Measurements from ENCODE around the gene ABLIM2.

ABLIM2 gene

GRCh38 chr4:8083086-8083825, 75.4 kb downstream of the ABLIM2 start:
- DNase-seq (ENCODE audit: low spot score), result no peak

- no peak for DNase-seq (ENCODE audit: low spot score)
These were observed 76.0 kb downstream of the ABLIM2 start for GRCh38 chr4:8082517-8083055.

- no peak for DNase-seq (ENCODE audit: low spot score)
These were observed 76.7 kb downstream of the ABLIM2 start for GRCh38 chr4:8081621-8082516.

- no peak for DNase-seq (ENCODE audit: low spot score)
These were observed 77.4 kb downstream of the ABLIM2 start for GRCh38 chr4:8081171-8081570.

GRCh38 chr4:8080754-8081065, 77.9 kb downstream of the ABLIM2 start:
- no peak for DNase-seq (ENCODE audit: low spot score)

GRCh38 chr4:8079916-8080753, 78.5 kb downstream of the ABLIM2 start:
- DNase-seq (ENCODE audit: low spot score), result no peak

GRCh38 chr4:8079031-8079885, 79.4 kb downstream of the ABLIM2 start:
- no peak for DNase-seq (ENCODE audit: low spot score)

- no peak for DNase-seq (ENCODE audit: low spot score)
These were observed 80.0 kb downstream of the ABLIM2 start for GRCh38 chr4:8078610-8079015.

GRCh38 chr4:8078109-8078494, 80.5 kb downstream of the ABLIM2 start:
- no peak for DNase-seq (ENCODE audit: low spot score)

- no peak for DNase-seq (ENCODE audit: low spot score)
These were observed 81.2 kb downstream of the ABLIM2 start for GRCh38 chr4:8077181-8078108.

- no peak for DNase-seq (ENCODE audit: low spot score)
These were observed 82.6 kb downstream of the ABLIM2 start for GRCh38 chr4:8076023-8076422.

GRCh38 chr4:8073206-8073863, 85.3 kb downstream of the ABLIM2 start:
- DNase-seq (ENCODE audit: low spot score), result no peak

GRCh38 chr4:8072235-8072968, 86.2 kb downstream of the ABLIM2 start:
- no peak for DNase-seq (ENCODE audit: low spot score)

- no peak for DNase-seq (ENCODE audit: low spot score)
These were observed 86.8 kb downstream of the ABLIM2 start for GRCh38 chr4:8071766-8072165.

GRCh38 chr4:8070736-8071718, 87.6 kb downstream of the ABLIM2 start:
- no peak for DNase-seq (ENCODE audit: low spot score)

- DNase-seq (ENCODE audit: low spot score), result no peak
These were observed 89.4 kb downstream of the ABLIM2 start for GRCh38 chr4:8069102-8069752.
